K562 (cell line): ENCODE data around the gene CRHR1. TPM values are rescaled to one million over a fixed set of nuclear protein-coding genes. Genes with fewer than 3 reads are reported as not detected.
A peak's percentile ranks its signal among the peaks of the same experiment; 100 is the strongest.

Experiments used
- ATAC-seq: fragments of 200-7000 bp; cut with Tn5 transposase; 3 replicates; pipeline ENCODE4 v1.9.1; 2020; ENCODE audit warnings: moderate library complexity
- BruUV-seq: library from RNA; stranded (reverse); fragments of 400-500 nt; replicated peaks from 2 replicates; lab custom pipeline; 2021; lab: Mats Ljungman, UMichigan
- CTCF ChIA-PET: fragments of 300-600 bp; formaldehyde crosslinking; extraction: SDS; loops from one replicate; lab custom pipeline; 2021; ENCODE audit warnings: low intra/inter-chr PET ratio; lab: Yijun Ruan, JAX
- POLR2A ChIA-PET: fragments of 300-600, 350-650 bp; sonication (Branson Sonifier 250); formaldehyde crosslinking; extraction: SDS; loops from one replicate; lab custom pipeline; 2021; ENCODE audit warnings: antibody characterized with exemption, inconsistent platforms; lab: Yijun Ruan, JAX
- DNase-seq, 4 experiments: peaks; one replicate each; pipeline versions ENCODE4 v3.0.0 to v3.0.0-alpha.2; 2011 to 2018; ENCODE audit warnings: low spot score in 3 of 4, mixed read lengths in 3 of 4; ENCODE audit errors: extremely low read depth in 1 of 4
- FAIRE-seq: peaks from 2 replicates; lab custom pipeline; 2011; peaks lifted over from hg19 to GRCh38; lab: Jason Lieb, UNC
- H2AFZ ChIP-seq: 2 replicates; pipeline ENCODE4 v1.6.0; 2011; ENCODE audit warnings: low read depth, low read length, control low read depth, inconsistent platforms
- H3K27ac ChIP-seq: fragments of 200-600 bp; 3 replicates; pipeline ENCODE4 v1.8.0; 2011; ENCODE audit warnings: low read depth, mild to moderate bottlenecking, control low read depth, inconsistent platforms, low read length, moderate library complexity, mixed read lengths; ENCODE audit errors: extremely low read depth
- H3K27me3 ChIP-seq, 2 experiments: fragments of 300-600 bp in 1 of 2; 2 replicates in 1 of 2; 3 replicates in 1 of 2; pipeline versions ENCODE4 v1.6.0 to v1.8.0; 2011; ENCODE audit warnings: inconsistent platforms in 2 of 2, low read length in 2 of 2, mild to moderate bottlenecking in 1 of 2, mixed read lengths in 1 of 2, moderate library complexity in 1 of 2; ENCODE audit not compliant: control insufficient read depth in 2 of 2, insufficient read depth in 2 of 2
- H3K36me3 ChIP-seq: fragments of 300-600 bp; 3 replicates; pipeline ENCODE4 v1.8.0; 2011; ENCODE audit warnings: mild to moderate bottlenecking, low read length, inconsistent platforms; ENCODE audit not compliant: control insufficient read depth, insufficient read depth
- H3K4me1 ChIP-seq, 2 experiments: fragments of 200-600 bp in 1 of 2; replicated peaks in 1 of 2; 2 replicates in 1 of 2; 3 replicates in 1 of 2; pipeline versions ENCODE4 v1.5.1 to v1.8.0; 2011; ENCODE audit warnings: inconsistent platforms in 2 of 2, low read length in 2 of 2, mild to moderate bottlenecking in 1 of 2, mixed read lengths in 1 of 2, moderate library complexity in 1 of 2; ENCODE audit not compliant: control insufficient read depth in 2 of 2, insufficient read depth in 2 of 2
- H3K4me2 ChIP-seq: 2 replicates; pipeline ENCODE4 v1.6.1; 2011; ENCODE audit warnings: low read length, control low read depth, inconsistent platforms, mixed read lengths; ENCODE audit not compliant: insufficient read depth
- H3K4me3 ChIP-seq: fragments of 200-600 bp; sonication (generic), shearing (Covaris generic); 2 replicates; pipeline ENCODE4 v1.5.1; 2016; ENCODE audit warnings: control low read depth, inconsistent platforms
- H3K79me2 ChIP-seq: fragments of 200-600 bp; 3 replicates; pipeline ENCODE4 v1.8.0; 2011; ENCODE audit warnings: low read length, inconsistent platforms; ENCODE audit not compliant: control insufficient read depth, insufficient read depth
- H3K9ac ChIP-seq, 2 experiments: 2 replicates each; pipeline versions ENCODE4 v1.6.0 to v1.6.1; 2011; ENCODE audit warnings: low read depth in 2 of 2, low read length in 2 of 2, control low read depth in 1 of 2, inconsistent platforms in 1 of 2, mild to moderate bottlenecking in 1 of 2, mixed read lengths in 1 of 2; ENCODE audit not compliant: insufficient read depth in 1 of 2
- H3K9me1 ChIP-seq: one replicate; pipeline ENCODE4 v1.6.0; 2011; ENCODE audit warnings: inconsistent platforms, mild to moderate bottlenecking, low read length, moderate library complexity; ENCODE audit not compliant: control insufficient read depth, insufficient read depth
- H3K9me3 ChIP-seq: replicated peaks from 2 replicates; pipeline ENCODE4 v1.5.1; 2011; ENCODE audit warnings: low read depth, low read length, inconsistent platforms; ENCODE audit not compliant: control insufficient read depth, insufficient read depth
- H4K20me1 ChIP-seq: replicated peaks from 2 replicates; pipeline ENCODE4 v1.6.1; 2011; ENCODE audit warnings: low read length, inconsistent platforms, mixed read lengths; ENCODE audit not compliant: control insufficient read depth, insufficient read depth
- CLOCK ChIP-seq: fragments of 250-450 bp; sonication (Bioruptor Pico); IDR thresholded peaks from 2 replicates; pipeline ENCODE4 v1.4.0; 2020; ENCODE audit warnings: mild to moderate bottlenecking, moderate library complexity, borderline replicate concordance
- DDX20 ChIP-seq: fragments of 450-650 bp; IDR thresholded peaks from 2 replicates; pipeline ENCODE4 v1.6.1; 2016; ENCODE audit warnings: missing genetic modification characterization, low read depth, mild to moderate bottlenecking, missing compliant biosample characterization, moderate library complexity
- LARP7 ChIP-seq: fragments of 450-650 bp; IDR thresholded peaks from 2 replicates; pipeline ENCODE4 v1.6.1; 2016
- MTA1 ChIP-seq: fragments of 450-650 bp; IDR thresholded peaks from 2 replicates; pipeline ENCODE4 v1.6.1; 2017; ENCODE audit warnings: borderline replicate concordance
- SIX5 ChIP-seq, 2 experiments: IDR thresholded peaks; 2 replicates each; pipeline ENCODE4 v1.6.1; 2011; ENCODE audit warnings: low read length in 2 of 2, borderline replicate concordance in 1 of 2, low read depth in 1 of 2, mild to moderate bottlenecking in 1 of 2, moderate library complexity in 1 of 2; ENCODE audit not compliant: insufficient read depth in 1 of 2
- ZNF431 ChIP-seq: sonication (generic); formaldehyde crosslinking; IDR thresholded peaks from 2 replicates; pipeline ENCODE4 v1.8.0; 2022; ENCODE audit warnings: mild to moderate bottlenecking, missing genetic modification reagents
- ZNF717 ChIP-seq: fragments of 250-450 bp; sonication (Bioruptor Pico); IDR thresholded peaks from 2 replicates; pipeline ENCODE4 v1.5.0; 2021
- WGBS: fragments of 100-300 bp; shearing (Covaris generic); methylation state at CpG from one replicate; pipeline ENCODE4 v1.1.6; 2016; ENCODE audit warnings: low coverage, mixed read lengths; ENCODE audit not compliant: insufficient coverage; ENCODE audit errors: missing lambda C conversion rate; 5-methylcytosine and 5-hydroxymethylcytosine counted together
- in situ Hi-C: fragments of 300-500 bp; cut with MboI; formaldehyde crosslinking; loops from 4 replicates; pipeline ENCODE4 v1.15.0; 2018; ENCODE audit warnings: inconsistent platforms, mixed read lengths
- intact Hi-C: fragments of 100-400 bp; cut with micrococcal nuclease; formaldehyde crosslinking; loops from 2 replicates; pipeline ENCODE4 v1.14.2; 2022
- polyA plus RNA-seq, 8 experiments: library from polyadenylated mRNA; depleted of rRNA in 4 of 8; stranded (reverse) in 5 of 8; unstranded in 3 of 8; fragments of >200 nt; fragmentation: Nextera tagmentation in 2 of 8; fragmentation: Illumina TruSeq in 1 of 8; extraction: Ambion mirVana in 2 of 8; extraction: Trizol in 1 of 8; gene quantifications; 2 replicates each; pipeline versions ENCODE4 v1.2.1 to v1.2.3, GENCODE V29; 2011 to 2014; ENCODE audit warnings: inconsistent platforms in 1 of 8, missing spikeins in 1 of 8
- total RNA-seq, 7 experiments: library from RNA; depleted of rRNA in 6 of 7; stranded (reverse); fragments of >200 nt in 6 of 7; fragmentation: Illumina TruSeq in 2 of 7; extraction: Trizol in 2 of 7; gene quantifications; 2 replicates each; pipeline versions ENCODE4 v1.2.1 to v1.2.3, GENCODE V29; 2011 to 2021; ENCODE audit warnings: low replicate concordance in 1 of 7
- TF ChIP-seq, protein P1 (sequence below): fragments of 250-450 bp; sonication (Bioruptor Pico); IDR thresholded peaks from 2 replicates; pipeline ENCODE4 v1.8.0; 2022; ENCODE audit warnings: moderate library complexity, mild to moderate bottlenecking, inconsistent platforms

Gene CRHR1
- total and polyA plus RNA-seq, 9 of the 15 experiments (the other 6 are each of a cell fraction or from before 2014, with no cell fraction given): 0.05 TPM; not detected in 8

DNA sequence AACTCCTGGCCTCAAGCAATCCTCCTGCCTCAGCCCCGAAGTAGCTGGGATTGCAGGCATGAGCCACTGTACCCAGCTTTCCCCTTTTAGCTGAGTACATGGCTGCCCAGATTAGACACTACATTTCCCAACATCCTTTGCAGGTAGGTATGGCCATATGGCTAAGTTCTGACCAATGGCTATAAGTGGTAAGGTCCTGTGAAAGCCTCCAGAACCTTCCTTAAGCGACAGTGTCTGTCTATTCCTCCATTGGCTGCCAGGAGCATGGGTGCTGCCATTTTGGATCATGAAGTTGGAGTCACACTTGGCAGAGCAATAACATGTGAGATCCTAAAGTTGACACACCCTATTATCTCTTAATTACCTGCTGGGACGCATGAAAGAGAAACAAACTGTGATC, 24.4 kb upstream of the CRHR1 start (continued):
- TF ChIP-seq ZNF431 (CRISPR knock-in tag) (no peak), SIX5 (IDR thresholded peaks at IDR 0.05; ENCODE audit: borderline replicate concordance in 1 of 2, insufficient read depth in 1 of 2, low read depth in 1 of 2, low read length in 2 of 2) (peak; percentile 34 to 46; a peak in 2 of 4 replicates), ZNF717 (CRISPR knock-in tag) (no peak), MTA1 (no peak)
- TF ChIP-seq, all 486 proteins: peak for 13

GRCh38 chr17:45761957-45762565, 22.1 kb upstream of the CRHR1 start:
- intact Hi-C loops: no loop called here
- TF ChIP-seq CLOCK (no peak), LARP7 (no peak), DDX20 (tag) (no peak)
- TF ChIP-seq, protein P1, sequence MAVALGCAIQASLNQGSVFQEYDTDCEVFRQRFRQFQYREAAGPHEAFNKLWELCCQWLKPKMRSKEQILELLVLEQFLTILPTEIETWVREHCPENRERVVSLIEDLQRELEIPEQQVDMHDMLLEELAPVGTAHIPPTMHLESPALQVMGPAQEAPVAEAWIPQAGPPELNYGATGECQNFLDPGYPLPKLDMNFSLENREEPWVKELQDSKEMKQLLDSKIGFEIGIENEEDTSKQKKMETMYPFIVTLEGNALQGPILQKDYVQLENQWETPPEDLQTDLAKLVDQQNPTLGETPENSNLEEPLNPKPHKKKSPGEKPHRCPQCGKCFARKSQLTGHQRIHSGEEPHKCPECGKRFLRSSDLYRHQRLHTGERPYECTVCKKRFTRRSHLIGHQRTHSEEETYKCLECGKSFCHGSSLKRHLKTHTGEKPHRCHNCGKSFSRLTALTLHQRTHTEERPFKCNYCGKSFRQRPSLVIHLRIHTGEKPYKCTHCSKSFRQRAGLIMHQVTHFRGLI (CRISPR knock-in tag): no peak
- Histone ChIP-seq H3K4me2 (no peak overlapping the region), H3K4me1 (peaks cover 0 to 3% of the 10 kb centered on the region in 2 experiments; a peak in 1 of 5 replicates), H3K9ac (no peak overlapping the region), H3K9me3 (no peaks in the 10 kb centered on the region), H2AFZ (no peak overlapping the region), H3K27me3 (peaks cover 5 to 28% of the 10 kb centered on the region in 2 experiments; a peak in 3 of 5 replicates), H3K9me1 (no peaks in the 10 kb centered on the region), H4K20me1 (no peaks in the 10 kb centered on the region), H3K4me3 (no peak overlapping the region), H3K36me3 (no peaks in the 10 kb centered on the region), H3K27ac (no peak overlapping the region), H3K79me2 (no peaks in the 10 kb centered on the region)
- WGBS: 0% methylated on average over 3 of the region's 4 CpGs
- no TSS peak for BruUV-seq
- in situ Hi-C loops: no loop called here
- POLR2A ChIA-PET: no interaction called here
- no peak for ATAC-seq
- FAIRE-seq: no peak
- no peak for DNase-seq
- CTCF ChIA-PET: no interaction called here
